C4-2B (cell line): ENCODE results near the gene LGR4.

ENCODE experiments used
- H3K27ac ChIP-seq: fragments of 450-650 bp; 2 replicates; pipeline ENCODE4 v1.5.1; 2017
- ZFX ChIP-seq: fragments of 450-650 bp; IDR thresholded peaks from 2 replicates; pipeline ENCODE4 v1.6.1; 2017
- TF ChIP-seq, protein P1 (sequence below): fragments of 450-650 bp; conservative IDR thresholded peaks from 2 replicates; pipeline ENCODE4 v1.5.1; 2017; ENCODE audit warnings: mild to moderate bottlenecking

LGR4 gene

DNA sequence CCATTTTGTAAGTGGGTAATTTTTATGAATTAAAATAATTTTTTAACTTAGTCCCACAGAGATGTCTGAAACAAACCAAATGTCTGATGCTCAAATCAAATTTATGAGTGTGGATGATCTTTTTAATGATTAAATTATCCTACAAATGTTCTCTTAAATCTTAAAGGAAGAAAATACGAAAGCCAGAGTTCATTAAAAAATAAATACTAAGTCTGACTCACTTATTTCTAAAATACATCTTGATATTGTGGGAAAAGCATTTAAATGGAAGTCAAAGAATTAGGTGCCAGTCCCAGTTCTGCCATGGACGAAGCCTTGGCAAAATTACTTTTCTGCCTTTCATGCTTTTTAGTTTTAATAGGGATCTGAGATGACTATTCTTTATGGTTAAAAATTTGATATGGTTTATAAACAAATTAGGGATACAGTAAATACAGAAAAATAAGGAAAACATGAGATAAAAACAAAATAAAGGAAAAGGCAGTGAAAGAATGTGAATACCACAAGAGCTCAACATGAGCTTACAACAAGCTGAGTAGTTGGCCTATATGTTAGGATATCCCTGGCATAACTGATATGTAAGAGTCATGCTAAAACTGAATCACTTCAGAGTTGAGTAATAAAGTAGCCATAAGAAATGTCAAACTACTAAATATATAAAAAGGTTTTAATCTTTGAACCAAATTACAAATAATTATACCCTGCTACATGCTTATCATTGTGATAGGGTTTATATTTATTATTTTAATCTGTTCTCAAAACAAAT is 118.8 kb downstream of the LGR4 start:
- no peak overlapping the region for H3K27ac ChIP-seq
- no peak for TF ChIP-seq ZFX
- TF ChIP-seq, protein P1, sequence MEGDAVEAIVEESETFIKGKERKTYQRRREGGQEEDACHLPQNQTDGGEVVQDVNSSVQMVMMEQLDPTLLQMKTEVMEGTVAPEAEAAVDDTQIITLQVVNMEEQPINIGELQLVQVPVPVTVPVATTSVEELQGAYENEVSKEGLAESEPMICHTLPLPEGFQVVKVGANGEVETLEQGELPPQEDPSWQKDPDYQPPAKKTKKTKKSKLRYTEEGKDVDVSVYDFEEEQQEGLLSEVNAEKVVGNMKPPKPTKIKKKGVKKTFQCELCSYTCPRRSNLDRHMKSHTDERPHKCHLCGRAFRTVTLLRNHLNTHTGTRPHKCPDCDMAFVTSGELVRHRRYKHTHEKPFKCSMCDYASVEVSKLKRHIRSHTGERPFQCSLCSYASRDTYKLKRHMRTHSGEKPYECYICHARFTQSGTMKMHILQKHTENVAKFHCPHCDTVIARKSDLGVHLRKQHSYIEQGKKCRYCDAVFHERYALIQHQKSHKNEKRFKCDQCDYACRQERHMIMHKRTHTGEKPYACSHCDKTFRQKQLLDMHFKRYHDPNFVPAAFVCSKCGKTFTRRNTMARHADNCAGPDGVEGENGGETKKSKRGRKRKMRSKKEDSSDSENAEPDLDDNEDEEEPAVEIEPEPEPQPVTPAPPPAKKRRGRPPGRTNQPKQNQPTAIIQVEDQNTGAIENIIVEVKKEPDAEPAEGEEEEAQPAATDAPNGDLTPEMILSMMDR = no peak

DNA sequence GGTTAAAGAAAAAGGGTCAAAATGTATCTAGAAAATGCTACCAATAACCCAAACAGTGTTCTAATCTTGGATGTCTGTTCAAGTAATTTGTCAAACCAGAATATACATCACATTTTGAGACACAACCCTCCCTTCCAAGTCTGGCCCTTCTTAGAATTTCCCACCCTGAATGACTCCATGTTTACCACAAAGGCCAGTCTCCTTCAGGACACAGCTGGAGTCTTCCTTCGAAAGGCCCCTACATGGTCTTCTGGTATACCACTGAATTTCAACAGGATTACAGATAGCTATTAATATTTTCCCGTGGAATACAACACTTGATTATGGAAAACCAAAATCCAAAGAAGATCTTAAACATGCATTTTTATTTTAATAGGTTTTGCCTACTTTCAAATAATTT is 119.8 kb downstream of the LGR4 start:
- H3K27ac ChIP-seq = no peak overlapping the region
- TF ChIP-seq, protein P1 = no peak
- no peak for TF ChIP-seq ZFX

DNA sequence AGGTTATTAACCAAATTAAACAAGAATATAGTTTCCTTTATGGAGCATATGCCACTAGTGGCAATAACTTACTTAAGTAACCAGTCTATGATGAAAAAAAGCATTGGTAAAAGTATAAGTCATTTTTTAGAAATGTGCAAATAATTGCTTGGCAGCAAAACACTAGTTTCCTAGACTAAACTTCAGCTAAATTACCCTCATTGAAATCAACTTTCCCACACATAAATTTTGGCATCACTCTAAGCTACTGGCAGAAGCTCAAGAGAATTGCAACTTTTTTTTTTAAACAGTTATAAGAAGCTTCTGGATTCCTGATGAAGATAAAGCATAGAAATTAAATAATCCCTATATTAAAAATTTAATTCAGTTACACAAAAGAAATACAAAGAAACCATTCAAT is 122.1 kb downstream of the LGR4 start:
- H3K27ac ChIP-seq = no peak overlapping the region
- TF ChIP-seq ZFX = no peak
- TF ChIP-seq, protein P1 = no peak

DNA sequence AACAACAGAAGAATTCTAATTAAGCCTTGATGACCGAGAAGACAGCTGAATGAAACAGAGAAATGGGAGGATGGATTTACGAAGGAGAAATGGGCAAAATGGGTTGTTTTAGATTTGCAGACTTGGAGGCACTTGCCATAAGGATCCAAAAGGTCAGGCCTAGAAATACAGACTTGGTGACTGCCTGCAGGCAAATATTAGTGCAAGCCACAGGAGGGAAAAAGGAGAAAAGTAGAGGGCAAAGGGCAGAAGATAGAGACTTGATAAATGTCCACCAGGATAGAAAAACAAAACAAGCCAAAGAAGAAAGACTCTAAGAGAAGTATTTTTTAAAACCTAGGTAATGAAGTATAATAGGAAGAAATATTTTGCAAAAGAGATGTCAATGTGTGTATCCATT is 122.7 kb downstream of the LGR4 start:
- TF ChIP-seq, protein P1 = no peak
- no peak for TF ChIP-seq ZFX
- no peak overlapping the region for H3K27ac ChIP-seq

DNA sequence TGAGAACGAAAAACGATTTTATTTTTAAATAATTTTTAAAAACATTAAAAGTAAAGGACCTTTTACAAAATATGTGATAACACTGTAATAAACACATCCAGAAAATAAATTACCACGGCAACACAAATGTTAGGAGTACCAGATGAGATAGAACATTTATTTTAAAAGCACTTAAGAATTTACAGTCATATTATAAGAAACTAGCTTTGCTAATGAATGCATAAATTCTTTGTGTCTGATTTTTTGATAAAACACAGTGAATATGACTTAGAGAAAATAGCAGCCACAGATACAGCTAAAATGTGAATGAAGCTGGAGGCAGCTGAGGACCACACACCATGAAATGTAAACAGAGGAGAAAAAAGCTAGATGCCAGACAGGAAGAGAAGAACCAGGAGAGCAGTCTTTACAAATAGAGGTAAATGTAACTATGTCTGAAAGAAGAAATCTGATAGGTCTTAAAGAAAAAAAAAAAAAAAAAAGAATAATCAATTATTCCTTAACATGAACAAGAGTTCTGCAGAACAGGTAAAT is 124.2 kb downstream of the LGR4 start:
- TF ChIP-seq ZFX = no peak
- TF ChIP-seq, protein P1 = no peak
- H3K27ac ChIP-seq = no peak overlapping the region

DNA sequence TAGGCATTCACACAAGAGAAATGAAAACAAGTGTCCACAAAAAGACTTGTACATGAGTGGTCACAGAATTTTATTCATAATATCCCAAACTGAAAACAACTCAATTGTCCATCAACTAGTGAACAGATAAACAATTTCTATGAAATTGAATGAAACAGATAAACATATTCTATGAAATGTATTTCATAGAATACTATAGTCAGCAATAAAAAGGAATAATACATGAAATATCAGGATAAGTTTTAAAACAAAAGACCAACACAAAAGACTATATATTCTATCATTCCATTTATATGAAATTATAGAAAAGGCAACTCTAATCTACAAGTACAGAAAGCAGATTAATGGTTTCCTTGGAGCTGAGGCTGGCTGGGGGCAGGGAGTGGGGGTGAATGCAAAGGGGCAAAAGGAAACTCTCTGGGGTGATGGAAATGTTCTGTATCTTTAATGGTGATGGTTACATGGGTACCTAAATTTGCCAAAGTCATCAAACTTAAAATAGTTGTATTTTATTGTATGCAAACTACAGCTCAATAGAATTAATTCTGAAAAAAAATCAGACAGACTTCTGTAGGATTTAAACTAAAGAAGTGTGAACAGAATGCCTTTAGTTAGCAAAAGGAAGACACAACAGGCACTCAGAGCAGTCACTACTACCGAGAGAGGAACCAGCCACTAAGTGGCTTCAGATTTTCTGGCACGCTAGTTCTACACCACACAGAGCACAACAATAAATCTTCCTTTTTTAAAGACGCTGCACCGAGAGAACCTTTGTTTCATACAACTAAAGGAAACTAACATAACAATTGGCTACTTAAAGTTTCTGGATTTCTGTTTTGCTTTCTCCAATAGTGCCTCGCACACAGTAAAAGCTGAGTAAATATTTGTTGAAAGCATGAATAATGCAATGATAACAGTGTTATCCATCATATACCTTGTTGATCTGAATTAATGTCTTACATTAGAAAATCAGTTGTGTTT is 124.9 kb downstream of the LGR4 start:
- TF ChIP-seq, protein P1 = no peak
- no peak for TF ChIP-seq ZFX

More for the DNA sequence above, 124.9 kb downstream of the LGR4 start:
- H3K27ac ChIP-seq = no peak overlapping the region
